VCaP (cell line): ENCODE data around the gene ZC3H18.

Experiments used
- H3K27ac ChIP-seq: fragments of 450-650 bp; 2 replicates; pipeline ENCODE4 v1.5.1; 2017
- TF ChIP-seq, protein P1 (sequence below): fragments of 450-650 bp; conservative IDR thresholded peaks from 2 replicates; pipeline ENCODE4 v1.5.1; 2017; ENCODE audit warnings: mild to moderate bottlenecking, moderate library complexity

Gene ZC3H18

DNA sequence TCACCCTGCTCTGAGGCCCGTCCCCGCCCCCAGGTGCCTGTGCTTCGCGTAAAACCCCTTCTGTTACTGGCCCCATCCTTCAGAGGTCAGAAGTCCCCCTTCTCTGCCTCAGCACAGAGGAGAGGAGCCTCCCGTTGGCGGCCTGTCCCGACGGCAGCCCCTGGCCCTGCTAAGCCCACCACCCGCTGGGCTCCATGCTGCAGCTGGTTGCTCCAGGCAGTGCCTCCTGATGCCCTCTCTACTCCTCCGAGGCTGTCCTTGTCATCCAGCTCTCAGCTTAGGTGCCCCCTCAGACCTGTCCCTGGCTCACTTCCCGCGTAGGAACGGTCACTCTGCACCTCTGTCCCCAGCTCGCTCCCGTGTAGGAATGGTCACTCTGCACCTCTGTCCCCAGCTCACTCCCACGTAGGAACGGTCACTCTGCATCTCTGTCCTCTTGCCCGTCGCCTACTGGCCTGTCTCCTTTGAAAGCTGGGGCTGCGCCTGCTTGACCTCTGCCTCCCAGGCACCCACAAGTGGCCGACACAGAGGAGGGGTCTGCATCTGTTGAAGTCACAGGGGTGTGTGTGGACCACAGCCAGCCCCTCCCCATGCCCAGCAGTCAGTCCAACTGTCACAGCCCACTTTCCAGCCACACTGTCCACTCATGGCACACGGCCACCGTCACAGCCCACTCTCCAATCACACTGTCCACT is 31.7 kb upstream of the ZC3H18 start:
- TF ChIP-seq, protein P1, sequence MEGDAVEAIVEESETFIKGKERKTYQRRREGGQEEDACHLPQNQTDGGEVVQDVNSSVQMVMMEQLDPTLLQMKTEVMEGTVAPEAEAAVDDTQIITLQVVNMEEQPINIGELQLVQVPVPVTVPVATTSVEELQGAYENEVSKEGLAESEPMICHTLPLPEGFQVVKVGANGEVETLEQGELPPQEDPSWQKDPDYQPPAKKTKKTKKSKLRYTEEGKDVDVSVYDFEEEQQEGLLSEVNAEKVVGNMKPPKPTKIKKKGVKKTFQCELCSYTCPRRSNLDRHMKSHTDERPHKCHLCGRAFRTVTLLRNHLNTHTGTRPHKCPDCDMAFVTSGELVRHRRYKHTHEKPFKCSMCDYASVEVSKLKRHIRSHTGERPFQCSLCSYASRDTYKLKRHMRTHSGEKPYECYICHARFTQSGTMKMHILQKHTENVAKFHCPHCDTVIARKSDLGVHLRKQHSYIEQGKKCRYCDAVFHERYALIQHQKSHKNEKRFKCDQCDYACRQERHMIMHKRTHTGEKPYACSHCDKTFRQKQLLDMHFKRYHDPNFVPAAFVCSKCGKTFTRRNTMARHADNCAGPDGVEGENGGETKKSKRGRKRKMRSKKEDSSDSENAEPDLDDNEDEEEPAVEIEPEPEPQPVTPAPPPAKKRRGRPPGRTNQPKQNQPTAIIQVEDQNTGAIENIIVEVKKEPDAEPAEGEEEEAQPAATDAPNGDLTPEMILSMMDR = no peak
- no peak overlapping the region for H3K27ac ChIP-seq

DNA sequence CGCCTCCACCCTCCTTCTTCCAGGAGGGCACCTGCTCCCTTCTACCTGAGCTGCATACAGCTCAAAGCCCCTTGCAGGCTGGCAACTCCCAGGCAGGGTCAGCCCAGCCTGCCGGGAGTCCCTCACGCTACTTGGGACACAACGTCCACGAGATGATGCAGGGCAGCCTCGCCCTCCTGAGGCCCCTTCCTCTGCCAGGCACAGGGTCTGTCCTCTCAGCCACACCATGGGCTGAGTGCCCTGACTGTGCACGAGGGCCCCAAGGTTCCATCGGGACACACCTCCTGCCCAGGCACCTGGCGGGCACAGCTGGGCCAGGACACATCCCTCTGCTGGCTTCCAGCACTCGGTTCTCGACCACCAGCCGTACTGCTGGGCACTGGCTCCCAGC is 30.9 kb upstream of the ZC3H18 start:
- TF ChIP-seq, protein P1 = no peak
- H3K27ac ChIP-seq = no peak overlapping the region

DNA sequence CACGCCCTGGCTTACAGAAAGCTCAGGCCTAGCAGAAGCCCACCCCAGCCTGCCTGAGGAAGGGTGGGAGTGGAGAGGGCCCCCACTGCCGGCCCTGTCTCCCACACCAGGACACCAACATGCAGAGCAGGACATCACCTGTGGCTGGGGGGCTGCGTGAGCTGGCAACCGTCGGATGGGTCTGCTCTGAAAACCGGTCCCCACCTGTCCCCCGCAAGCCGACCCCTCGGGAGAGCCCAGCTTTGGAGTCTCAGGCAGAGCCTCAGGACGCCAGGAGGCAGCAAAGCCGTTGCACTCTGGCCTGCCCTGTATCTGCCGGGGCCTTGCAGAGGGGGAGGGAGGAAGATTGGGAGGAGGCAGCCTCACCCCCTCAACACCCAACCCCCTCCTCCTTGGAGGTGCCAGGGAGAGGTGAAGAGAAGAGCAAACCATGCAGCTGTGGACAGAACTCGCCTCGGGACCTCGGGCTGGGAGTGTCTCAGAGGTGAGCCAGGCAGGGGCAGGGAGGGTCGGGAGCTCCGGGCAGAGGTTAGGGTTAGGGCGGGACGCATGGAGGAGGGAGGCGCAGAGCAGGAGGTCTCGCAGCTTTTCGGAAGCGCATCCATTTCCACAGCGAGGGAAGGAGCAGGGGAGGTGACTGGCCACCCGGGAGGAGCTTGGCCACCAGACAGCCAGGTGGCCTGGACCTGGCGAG is 30.4 kb upstream of the ZC3H18 start:
- H3K27ac ChIP-seq = no peak overlapping the region
- TF ChIP-seq, protein P1 = no peak

DNA sequence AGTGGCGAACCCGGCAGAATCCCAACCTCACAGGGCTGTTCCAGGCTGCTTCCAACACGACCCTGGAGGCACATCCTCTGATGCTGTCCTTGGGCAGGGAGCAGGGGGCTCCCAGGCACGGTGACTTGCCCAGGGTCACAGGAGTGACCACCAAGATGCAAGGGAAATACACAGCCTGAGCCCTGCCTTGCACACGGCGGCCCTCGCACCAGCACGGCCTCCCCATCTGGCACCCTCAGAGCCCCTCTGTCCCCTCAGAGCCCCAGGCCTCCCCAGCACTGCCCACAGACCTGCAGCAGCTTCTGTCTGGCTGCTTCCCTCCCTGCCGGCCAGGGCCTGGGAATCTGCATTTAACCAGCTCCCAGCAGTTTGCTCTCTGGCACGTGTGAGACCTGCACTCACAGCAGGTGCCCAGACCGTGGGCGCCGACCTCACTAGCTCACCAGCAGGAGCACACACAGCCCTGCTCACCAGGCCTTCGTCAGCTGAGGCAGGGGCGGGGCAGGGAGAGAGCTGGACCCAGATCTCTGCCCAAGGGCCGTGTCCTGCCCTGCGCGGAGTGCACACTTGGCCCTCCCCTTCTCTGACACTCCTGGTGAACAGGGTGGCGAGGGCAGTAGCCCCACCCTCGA is 29.7 kb upstream of the ZC3H18 start:
- TF ChIP-seq, protein P1 = no peak
- H3K27ac ChIP-seq = no peak overlapping the region

DNA sequence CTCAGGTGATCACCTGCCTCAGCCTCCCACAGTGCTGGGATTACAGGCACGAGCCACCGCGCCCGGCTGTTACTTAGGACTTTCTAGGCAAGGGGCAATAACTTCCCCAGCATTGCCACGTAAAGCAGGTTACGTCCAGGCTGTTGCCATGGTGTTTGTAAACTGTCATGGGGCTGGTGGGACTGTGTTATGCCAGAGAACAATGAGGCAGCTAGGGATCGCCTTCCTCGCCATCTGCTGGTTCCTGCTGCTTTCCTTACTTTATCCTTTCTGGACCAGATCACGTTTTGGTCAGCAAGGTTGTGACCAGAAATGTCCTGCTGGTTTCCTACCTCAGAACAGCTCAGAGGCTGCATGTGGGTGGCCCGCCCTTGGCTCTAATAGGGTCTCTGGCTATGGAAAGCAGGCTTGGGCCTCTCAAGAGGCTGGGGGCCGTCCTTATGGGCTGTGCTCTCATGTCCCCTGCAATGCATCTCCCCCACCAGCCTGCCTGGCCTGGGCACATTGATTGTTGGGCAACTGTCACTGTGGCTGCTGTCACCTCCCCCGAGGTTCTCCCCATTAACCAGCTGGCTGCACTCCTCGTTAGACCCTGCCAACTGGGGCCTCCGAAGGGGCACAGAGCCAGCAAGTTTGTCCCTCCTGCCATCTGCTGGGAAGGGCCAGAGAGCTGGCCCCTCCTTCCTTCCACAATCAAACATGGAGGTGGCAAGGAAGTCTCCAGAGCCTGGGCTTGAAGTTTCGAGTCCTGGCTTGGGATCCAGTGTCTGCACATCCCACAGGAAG is 28.2 kb upstream of the ZC3H18 start:
- H3K27ac ChIP-seq = no peak overlapping the region
- TF ChIP-seq, protein P1 = no peak

DNA sequence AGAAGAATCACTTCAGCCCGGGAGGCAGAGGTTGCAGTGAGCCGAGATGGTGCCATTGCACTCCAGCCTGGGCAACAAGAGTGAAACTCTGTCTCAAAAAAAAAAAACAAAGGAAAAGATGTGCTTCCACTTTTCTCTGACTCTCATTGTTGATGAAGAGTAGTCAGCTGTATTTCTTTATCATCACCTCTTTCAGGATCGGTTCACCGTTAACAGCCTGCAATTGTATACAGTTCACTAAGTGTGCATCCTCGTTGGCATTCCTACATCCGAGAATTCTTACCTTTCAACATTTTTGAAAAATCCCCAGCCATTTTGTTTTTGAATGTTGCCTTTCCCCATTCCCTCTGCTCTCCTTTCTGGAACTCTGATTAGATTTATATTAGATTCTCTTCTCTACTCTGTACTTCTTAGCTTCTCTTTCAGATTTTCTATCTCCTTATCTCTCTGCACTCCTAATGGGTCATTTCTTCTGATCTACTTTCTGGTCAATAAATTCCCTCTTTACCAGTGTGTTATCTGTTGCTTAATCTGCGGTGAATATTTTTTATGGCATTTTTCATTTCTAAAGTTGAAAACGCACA is 26.9 kb upstream of the ZC3H18 start:
- no peak overlapping the region for H3K27ac ChIP-seq
- TF ChIP-seq, protein P1 = no peak
